ENCODE data around the gene CLDN20.

GRCh38 chr6:155263373-155264063 is at the start of gene CLDN20:
- TF ChIP-seq CTCF (IDR thresholded peaks at IDR 0.05 in 2 of 3, conservative IDR thresholded peaks at IDR 0.05 in 1 of 3; ENCODE audit: control insufficient read depth in 2 of 3, extremely low read depth in 1 of 3, insufficient read depth in 1 of 3, low read depth in 3 of 3, low read length in 3 of 3), result no peak
- TF ChIP-seq TBL1XR1 (IDR thresholded peaks at IDR 0.05; ENCODE audit: low read depth, low read length), result no peak

Data from GM12878 (cell line).